ENCODE measurements around the gene NEAT1.

NEAT1 gene

GRCh38 chr11:65428578-65429067 is 6.0 kb downstream of the NEAT1 start:
- no peaks in the 10 kb centered on the region for H3K36me3 ChIP-seq (ENCODE audit: insufficient read depth, low read depth, low read length)
- no peaks in the 10 kb centered on the region for H3K27me3 ChIP-seq (ENCODE audit: insufficient read depth, low read length)
- H3K9me3 ChIP-seq (ENCODE audit: insufficient read depth, low read depth, low read length), result no peaks in the 10 kb centered on the region
- no peak overlapping the region for H3K4me3 ChIP-seq (ENCODE audit: low read length)
- no peak overlapping the region for H3K27ac ChIP-seq (ENCODE audit: low read length)
- no peak overlapping the region for H3K9ac ChIP-seq (ENCODE audit: low read depth, low read length)
- H3K4me1 ChIP-seq (ENCODE audit: insufficient read depth, low read length), result peaks cover 32% of the 10 kb centered on the region

- no peaks in the 10 kb centered on the region for H3K9me3 ChIP-seq (ENCODE audit: insufficient read depth, low read depth, low read length)
- no peaks in the 10 kb centered on the region for H3K27me3 ChIP-seq (ENCODE audit: insufficient read depth, low read length)
- H3K4me3 ChIP-seq (ENCODE audit: low read length), result no peak overlapping the region; the same call in 1 of the 2 replicates
- no peaks in the 10 kb centered on the region for H3K36me3 ChIP-seq (ENCODE audit: insufficient read depth, low read depth, low read length)
- H3K27ac ChIP-seq (ENCODE audit: low read length), result no peak overlapping the region
- peaks cover 32% of the 10 kb centered on the region for H3K4me1 ChIP-seq (ENCODE audit: insufficient read depth, low read length)
- no peak overlapping the region for H3K9ac ChIP-seq (ENCODE audit: low read depth, low read length)
These were observed 6.6 kb downstream of the NEAT1 start for GRCh38 chr11:65429068-65429681.

GRCh38 chr11:65429724-65430405 is 7.3 kb downstream of the NEAT1 start:
- Histone ChIP-seq H3K4me1 (ENCODE audit: insufficient read depth, low read length) (peaks cover 32% of the 10 kb centered on the region), H3K9ac (ENCODE audit: low read depth, low read length) (no peak overlapping the region), H3K36me3 (ENCODE audit: insufficient read depth, low read depth, low read length) (no peaks in the 10 kb centered on the region), H3K27me3 (ENCODE audit: insufficient read depth, low read length) (no peaks in the 10 kb centered on the region), H3K4me3 (ENCODE audit: low read length) (no peak overlapping the region; the same call in 1 of the 2 replicates), H3K9me3 (ENCODE audit: insufficient read depth, low read depth, low read length) (no peaks in the 10 kb centered on the region), H3K27ac (ENCODE audit: low read length) (no peak overlapping the region)

- no peaks in the 10 kb centered on the region for H3K27me3 ChIP-seq (ENCODE audit: insufficient read depth, low read length)
- H3K4me1 ChIP-seq (ENCODE audit: insufficient read depth, low read length), result peaks cover 29% of the 10 kb centered on the region
- no peak overlapping the region for H3K9ac ChIP-seq (ENCODE audit: low read depth, low read length)
- no peaks in the 10 kb centered on the region for H3K9me3 ChIP-seq (ENCODE audit: insufficient read depth, low read depth, low read length)
- H3K27ac ChIP-seq (ENCODE audit: low read length), result no peak overlapping the region
- no peaks in the 10 kb centered on the region; the same call in 1 of the 2 replicates for H3K36me3 ChIP-seq (ENCODE audit: insufficient read depth, low read depth, low read length)
- H3K4me3 ChIP-seq (ENCODE audit: low read length), result no peak overlapping the region
These were observed 8.0 kb downstream of the NEAT1 start for GRCh38 chr11:65430406-65431217.

- H3K4me3 ChIP-seq (ENCODE audit: low read length), result no peak overlapping the region
- H3K9ac ChIP-seq (ENCODE audit: low read depth, low read length), result no peak overlapping the region
- H3K27me3 ChIP-seq (ENCODE audit: insufficient read depth, low read length), result no peaks in the 10 kb centered on the region
- no peaks in the 10 kb centered on the region for H3K9me3 ChIP-seq (ENCODE audit: insufficient read depth, low read depth, low read length)
- H3K4me1 ChIP-seq (ENCODE audit: insufficient read depth, low read length), result peaks cover 22% of the 10 kb centered on the region
- H3K36me3 ChIP-seq (ENCODE audit: insufficient read depth, low read depth, low read length), result no peaks in the 10 kb centered on the region; the same call in 1 of the 2 replicates
- no peak overlapping the region for H3K27ac ChIP-seq (ENCODE audit: low read length)
These were observed 9.0 kb downstream of the NEAT1 start for GRCh38 chr11:65431451-65432099.

- Histone ChIP-seq H3K27ac (ENCODE audit: low read length) (no peak overlapping the region), H3K9ac (ENCODE audit: low read depth, low read length) (no peak overlapping the region), H3K4me3 (ENCODE audit: low read length) (no peak overlapping the region), H3K36me3 (ENCODE audit: insufficient read depth, low read depth, low read length) (no peaks in the 10 kb centered on the region; the same call in 1 of the 2 replicates), H3K4me1 (ENCODE audit: insufficient read depth, low read length) (peaks cover 16% of the 10 kb centered on the region), H3K27me3 (ENCODE audit: insufficient read depth, low read length) (no peaks in the 10 kb centered on the region), H3K9me3 (ENCODE audit: insufficient read depth, low read depth, low read length) (no peaks in the 10 kb centered on the region)
These were observed 9.6 kb downstream of the NEAT1 start for GRCh38 chr11:65432100-65432650.

GRCh38 chr11:65432686-65433582 is 10.3 kb downstream of the NEAT1 start:
- H3K36me3 ChIP-seq (ENCODE audit: insufficient read depth, low read depth, low read length), result no peaks in the 10 kb centered on the region; the same call in 1 of the 2 replicates
- H3K27me3 ChIP-seq (ENCODE audit: insufficient read depth, low read length), result no peaks in the 10 kb centered on the region
- no peak overlapping the region for H3K9ac ChIP-seq (ENCODE audit: low read depth, low read length)
- peaks cover 15% of the 10 kb centered on the region for H3K4me1 ChIP-seq (ENCODE audit: insufficient read depth, low read length)
- H3K9me3 ChIP-seq (ENCODE audit: insufficient read depth, low read depth, low read length), result no peaks in the 10 kb centered on the region
- H3K4me3 ChIP-seq (ENCODE audit: low read length), result no peak overlapping the region
- H3K27ac ChIP-seq (ENCODE audit: low read length), result no peak overlapping the region

GRCh38 chr11:65433657-65434056 is 11.1 kb downstream of the NEAT1 start:
- H3K27me3 ChIP-seq (ENCODE audit: insufficient read depth, low read length), result no peaks in the 10 kb centered on the region
- no peak overlapping the region for H3K4me3 ChIP-seq (ENCODE audit: low read length)
- no peaks in the 10 kb centered on the region for H3K9me3 ChIP-seq (ENCODE audit: insufficient read depth, low read depth, low read length)
- no peaks in the 10 kb centered on the region; the same call in 1 of the 2 replicates for H3K36me3 ChIP-seq (ENCODE audit: insufficient read depth, low read depth, low read length)
- peaks cover 10% of the 10 kb centered on the region; the same call in 1 of the 2 replicates for H3K4me1 ChIP-seq (ENCODE audit: insufficient read depth, low read length)
- no peak overlapping the region for H3K27ac ChIP-seq (ENCODE audit: low read length)
- H3K9ac ChIP-seq (ENCODE audit: low read depth, low read length), result no peak overlapping the region

- peaks cover 6% of the 10 kb centered on the region; the same call in 1 of the 2 replicates for H3K4me1 ChIP-seq (ENCODE audit: insufficient read depth, low read length)
- H3K9ac ChIP-seq (ENCODE audit: low read depth, low read length), result no peak overlapping the region
- H3K27me3 ChIP-seq (ENCODE audit: insufficient read depth, low read length), result no peaks in the 10 kb centered on the region
- H3K4me3 ChIP-seq (ENCODE audit: low read length), result no peak overlapping the region
- H3K27ac ChIP-seq (ENCODE audit: low read length), result no peak overlapping the region
- no peaks in the 10 kb centered on the region for H3K9me3 ChIP-seq (ENCODE audit: insufficient read depth, low read depth, low read length)
- H3K36me3 ChIP-seq (ENCODE audit: insufficient read depth, low read depth, low read length), result no peaks in the 10 kb centered on the region; the same call in 1 of the 2 replicates
These were observed 11.6 kb downstream of the NEAT1 start for GRCh38 chr11:65434057-65434666.
